PC-9 (cell line): ENCODE measurements around the gene CLECL1. TPM values are rescaled to one million over a fixed set of nuclear protein-coding genes. Genes with fewer than 3 reads are reported as not detected.

ENCODE experiments used
- BruUV-seq: library from RNA; stranded (reverse); fragments of 400-500 nt; replicated peaks from 2 replicates; lab custom pipeline; 2021; lab: Mats Ljungman, UMichigan
- CTCF ChIA-PET: fragments of 300-600 bp; sonication (Branson Sonifier 250); formaldehyde crosslinking; loops from one replicate; lab custom pipeline; 2022; ENCODE audit warnings: antibody characterized with exemption; lab: Charles Lee
- POLR2A ChIA-PET: fragments of 300-600 bp; sonication (Branson Sonifier 250); formaldehyde crosslinking; loops from one replicate; lab custom pipeline; 2022; ENCODE audit warnings: antibody characterized with exemption; ENCODE audit not compliant: unreplicated experiment; lab: Charles Lee
- DNase-seq, 2 experiments: peaks; one replicate each; pipeline versions ENCODE4 v3.0.0 to v3.0.0-alpha.2; 2015 to 2022; ENCODE audit warnings: mixed read lengths in 1 of 2
- H2AFZ ChIP-seq: fragments of 200-600 bp; sonication (generic); 2 replicates; pipeline ENCODE4 v1.8.1; 2017; ENCODE audit warnings: antibody characterized with exemption
- H3F3A ChIP-seq: fragments of 200-600 bp; sonication (generic); 2 replicates; pipeline ENCODE4 v1.8.1; 2017; ENCODE audit warnings: antibody characterized with exemption, mild to moderate bottlenecking, low read depth; ENCODE audit not compliant: insufficient read depth
- H3K27ac ChIP-seq: fragments of 200-600 bp; sonication (generic); 2 replicates; pipeline ENCODE4 v1.6.1; 2016; ENCODE audit warnings: mixed run types
- H3K27me3 ChIP-seq: fragments of 200-600 bp; sonication (generic); 2 replicates; pipeline ENCODE4 v1.6.1; 2016; ENCODE audit warnings: low read depth, mixed run types; ENCODE audit not compliant: insufficient read depth
- H3K36me3 ChIP-seq: fragments of 200-600 bp; sonication (generic); 2 replicates; pipeline ENCODE4 v1.6.1; 2016; ENCODE audit warnings: low read depth, mixed run types
- H3K4me1 ChIP-seq: fragments of 200-600 bp; sonication (generic); replicated peaks from 2 replicates; pipeline ENCODE4 v1.6.1; 2016; ENCODE audit warnings: mixed run types; ENCODE audit not compliant: insufficient read depth
- H3K4me2 ChIP-seq: fragments of 200-600 bp; sonication (generic); 2 replicates; pipeline ENCODE4 v1.6.1; 2017; ENCODE audit warnings: mixed run types
- H3K4me3 ChIP-seq: fragments of 200-600 bp; sonication (generic); 2 replicates; pipeline ENCODE4 v1.6.1; 2016; ENCODE audit warnings: mixed run types
- H3K79me2 ChIP-seq: fragments of 200-600 bp; sonication (generic); 2 replicates; pipeline ENCODE4 v1.6.1; 2017; ENCODE audit warnings: low read depth, mixed run types
- H3K9me2 ChIP-seq: fragments of 200-600 bp; sonication (generic); 2 replicates; pipeline ENCODE4 v1.8.1; 2017; ENCODE audit warnings: mild to moderate bottlenecking; ENCODE audit not compliant: insufficient read depth
- H3K9me3 ChIP-seq: fragments of 200-600 bp; sonication (generic); 2 replicates; pipeline ENCODE4 v1.8.1; 2016; ENCODE audit warnings: low read depth; ENCODE audit not compliant: insufficient read depth
- H4K20me1 ChIP-seq: fragments of 200-600 bp; sonication (generic); 2 replicates; pipeline ENCODE4 v1.8.1; 2017; ENCODE audit not compliant: insufficient read depth
- EZH2 ChIP-seq: fragments of 200-600 bp; sonication (generic); IDR thresholded peaks from 2 replicates; pipeline ENCODE4 v1.8.0; 2017; ENCODE audit warnings: antibody characterized with exemption, low read depth
- intact Hi-C: fragments of 100-400 bp; cut with micrococcal nuclease; formaldehyde crosslinking; loops from one replicate; pipeline ENCODE4 v1.10.0; 2022; ENCODE audit not compliant: unreplicated experiment
- total RNA-seq: library from RNA; stranded (reverse); gene quantifications from 2 replicates; pipeline ENCODE4 v1.2.3, GENCODE V29; 2021
- TF ChIP-seq, protein P1 (sequence below): fragments of 200-600 bp; sonication (generic); conservative IDR thresholded peaks from 2 replicates; pipeline ENCODE4 v1.6.1; 2017; ENCODE audit warnings: mixed run types, antibody characterized with exemption, mild to moderate bottlenecking, moderate library complexity

Gene CLECL1
- total RNA-seq, 1 experiment from 2014 or later, result not detected

DNA sequence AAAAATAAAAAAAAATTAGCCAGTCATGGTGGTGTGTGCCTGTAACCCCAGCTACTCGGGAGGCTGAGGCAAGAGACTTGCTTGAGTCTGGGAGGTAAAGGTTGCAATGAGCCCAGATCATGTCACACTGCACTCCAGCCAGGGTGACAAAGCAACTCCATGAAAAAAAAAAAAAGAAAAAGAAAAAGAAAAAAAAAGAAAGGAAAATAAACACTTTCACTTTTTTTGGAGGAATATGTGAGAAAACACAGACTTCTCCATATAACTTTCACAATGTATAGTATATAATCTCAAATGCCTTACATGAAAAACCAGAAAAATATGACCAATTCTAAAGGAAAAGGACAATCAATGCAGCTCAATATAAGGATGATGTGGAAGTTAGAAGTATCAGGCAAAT, 8.9 kb downstream of the CLECL1 start:
- BruUV-seq, result no TSS peak
- Histone ChIP-seq H3K9me2 (peaks cover 8% of the 10 kb centered on the region; the same call in 1 of the 2 replicates), H3K4me3 (no peak overlapping the region), H3K27me3 (no peaks in the 10 kb centered on the region), H2AFZ (no peak overlapping the region), H3K4me2 (no peak overlapping the region), H4K20me1 (no peaks in the 10 kb centered on the region), H3K27ac (no peak overlapping the region), H3K9me3 (peaks cover 11% of the 10 kb centered on the region), H3F3A (peaks cover 25% of the 10 kb centered on the region), H3K36me3 (no peaks in the 10 kb centered on the region), H3K4me1 (peaks cover 33% of the 10 kb centered on the region), H3K79me2 (no peaks in the 10 kb centered on the region)
- no peak for DNase-seq
- intact Hi-C loops, result loop anchor here (5.0 kb wide), 1 partner anchor 52 kb away; no protein-coding TSS in a partner anchor
- ChIA-PET POLR2A (no interaction called here), CTCF (no interaction called here)
- no peak for TF ChIP-seq EZH2
- TF ChIP-seq, protein P1, sequence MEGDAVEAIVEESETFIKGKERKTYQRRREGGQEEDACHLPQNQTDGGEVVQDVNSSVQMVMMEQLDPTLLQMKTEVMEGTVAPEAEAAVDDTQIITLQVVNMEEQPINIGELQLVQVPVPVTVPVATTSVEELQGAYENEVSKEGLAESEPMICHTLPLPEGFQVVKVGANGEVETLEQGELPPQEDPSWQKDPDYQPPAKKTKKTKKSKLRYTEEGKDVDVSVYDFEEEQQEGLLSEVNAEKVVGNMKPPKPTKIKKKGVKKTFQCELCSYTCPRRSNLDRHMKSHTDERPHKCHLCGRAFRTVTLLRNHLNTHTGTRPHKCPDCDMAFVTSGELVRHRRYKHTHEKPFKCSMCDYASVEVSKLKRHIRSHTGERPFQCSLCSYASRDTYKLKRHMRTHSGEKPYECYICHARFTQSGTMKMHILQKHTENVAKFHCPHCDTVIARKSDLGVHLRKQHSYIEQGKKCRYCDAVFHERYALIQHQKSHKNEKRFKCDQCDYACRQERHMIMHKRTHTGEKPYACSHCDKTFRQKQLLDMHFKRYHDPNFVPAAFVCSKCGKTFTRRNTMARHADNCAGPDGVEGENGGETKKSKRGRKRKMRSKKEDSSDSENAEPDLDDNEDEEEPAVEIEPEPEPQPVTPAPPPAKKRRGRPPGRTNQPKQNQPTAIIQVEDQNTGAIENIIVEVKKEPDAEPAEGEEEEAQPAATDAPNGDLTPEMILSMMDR, result no peak

DNA sequence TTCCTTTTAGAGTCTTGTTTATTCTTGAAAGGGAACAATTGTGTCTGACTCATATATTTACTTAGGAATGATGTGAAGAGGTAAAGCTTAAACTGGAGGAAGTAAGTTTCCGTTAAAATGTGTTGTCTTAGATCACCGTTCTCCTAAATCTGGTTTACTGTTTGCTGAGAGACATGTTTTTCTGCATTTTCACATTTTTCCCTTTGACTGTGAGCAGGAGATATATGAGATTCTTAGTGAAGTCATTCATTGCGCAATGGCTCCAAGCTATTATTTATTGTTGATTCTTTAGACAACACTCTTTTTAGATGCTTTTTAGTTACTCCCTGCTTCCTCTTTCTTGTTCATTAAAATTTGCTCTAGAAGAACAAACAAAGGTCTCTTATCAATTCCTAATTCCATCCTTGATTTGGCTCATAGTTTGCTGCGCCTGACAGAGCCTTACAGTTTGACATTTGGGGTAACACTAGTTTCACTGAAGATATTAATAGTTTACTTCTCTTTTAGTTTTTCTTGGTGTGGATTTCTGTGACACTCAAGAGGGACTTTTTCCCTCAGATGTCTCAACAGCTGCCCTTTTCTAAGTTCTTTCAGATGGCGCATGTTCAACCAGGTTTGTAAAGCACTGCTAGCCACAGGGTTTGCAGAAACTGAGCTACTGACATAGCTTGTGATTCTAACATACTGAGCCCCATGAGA, 11.4 kb downstream of the CLECL1 start:
- H3K27me3 ChIP-seq, result no peaks in the 10 kb centered on the region
- H3K79me2 ChIP-seq, result no peaks in the 10 kb centered on the region
- H3K4me1 ChIP-seq, result peaks cover 25% of the 10 kb centered on the region
- intact Hi-C loops, result loop anchor here (1.0 to 5.0 kb wide), 3 partner anchors 21 to 73 kb away; no protein-coding TSS in a partner anchor
- peak in 1 of 2 experiments; percentile 90 for DNase-seq
- ChIA-PET POLR2A (interaction anchor here (0.5 kb wide), 2 partner anchors 10 to 48 kb away, joined by 4 to 5 read pairs; no protein-coding TSS in a partner anchor), CTCF (interaction anchor here (0.9 to 2.2 kb wide), 4 partner anchors 16 to 76 kb away, joined by 3 to 11 read pairs (median 3); no protein-coding TSS in a partner anchor)
- H3K4me3 ChIP-seq, result no peak overlapping the region
- no TSS peak for BruUV-seq
- no peaks in the 10 kb centered on the region for H3K36me3 ChIP-seq
- H4K20me1 ChIP-seq, result no peaks in the 10 kb centered on the region
- H2AFZ ChIP-seq, result no peak overlapping the region
- peaks cover 11% of the 10 kb centered on the region for H3K9me3 ChIP-seq
- H3F3A ChIP-seq, result peaks cover 25% of the 10 kb centered on the region
- H3K27ac ChIP-seq, result peak overlapping the region; percentile 69
- peaks cover 8% of the 10 kb centered on the region; the same call in 1 of the 2 replicates for H3K9me2 ChIP-seq
- peak overlapping the region; percentile 56 for H3K4me2 ChIP-seq
- TF ChIP-seq EZH2, result no peak
- TF ChIP-seq, protein P1, result no peak

DNA sequence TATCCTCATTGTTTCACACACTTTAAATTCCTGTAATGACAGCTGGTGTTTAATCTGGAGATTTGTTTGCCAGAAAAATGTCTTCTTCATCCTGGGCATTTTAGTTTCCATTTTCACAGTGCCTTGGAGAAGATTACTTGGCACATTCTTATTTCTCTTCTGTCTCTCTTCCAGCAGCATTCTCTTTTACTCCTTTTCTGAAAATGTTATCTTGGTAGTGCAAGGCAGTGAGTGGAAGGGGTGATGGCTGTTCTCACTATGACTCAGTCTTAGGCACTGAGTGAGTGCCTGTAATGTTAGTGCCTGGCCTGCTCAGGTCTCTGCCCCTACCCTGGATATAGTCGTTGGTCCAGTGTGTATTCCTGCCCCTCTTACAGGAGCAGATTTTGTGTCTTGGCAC, 13.1 kb downstream of the CLECL1 start:
- DNase-seq, result no peak
- ChIA-PET CTCF (no interaction called here), POLR2A (no interaction called here)
- no peak overlapping the region for H3K27ac ChIP-seq
- H3K36me3 ChIP-seq, result no peaks in the 10 kb centered on the region
- H3K4me1 ChIP-seq, result peaks cover 25% of the 10 kb centered on the region
- no peak overlapping the region for H3K4me3 ChIP-seq
- peaks cover 6% of the 10 kb centered on the region; the same call in 1 of the 2 replicates for H3K9me3 ChIP-seq
- peaks cover 8% of the 10 kb centered on the region; the same call in 1 of the 2 replicates for H3K9me2 ChIP-seq
- H3F3A ChIP-seq, result peaks cover 25% of the 10 kb centered on the region
- intact Hi-C loops, result loop anchor here (5.0 kb wide), 1 partner anchor 47 kb away; no protein-coding TSS in a partner anchor
- no peaks in the 10 kb centered on the region for H4K20me1 ChIP-seq
- no peak overlapping the region for H3K4me2 ChIP-seq
- no peaks in the 10 kb centered on the region for H3K27me3 ChIP-seq
- H2AFZ ChIP-seq, result no peak overlapping the region
- H3K79me2 ChIP-seq, result no peaks in the 10 kb centered on the region
- no peak for TF ChIP-seq EZH2
- TF ChIP-seq, protein P1, result no peak
- BruUV-seq, result no TSS peak
